Lower lobe of right lung (tissue), 2 donors: Measurements from ENCODE around the gene SCP2. TPM values are rescaled to one million over a fixed set of nuclear protein-coding genes. Genes with fewer than 3 reads are reported as not detected.

Experiments used
- ATAC-seq, 2 donors: fragments of 200-7000 bp; cut with Tn5 transposase; one replicate each; pipeline ENCODE4 v1.9.1; 2020 to 2022; ENCODE audit warnings: mild to moderate bottlenecking in 2 of 2, moderate library complexity in 2 of 2
- DNase-seq: peaks from one replicate; pipeline ENCODE4 v3.0.0-alpha.2; 2020
- H3K27ac ChIP-seq: fragments of 200-600 bp; one replicate; pipeline ENCODE4 v1.8.0; 2022
- H3K27me3 ChIP-seq: fragments of 200-600 bp; one replicate; pipeline ENCODE4 v1.8.0; 2022; ENCODE audit warnings: low read depth
- H3K36me3 ChIP-seq: fragments of 200-600 bp; one replicate; pipeline ENCODE4 v1.8.0; 2022; ENCODE audit warnings: mild to moderate bottlenecking
- H3K4me1 ChIP-seq: fragments of 200-600 bp; one replicate; pipeline ENCODE4 v1.8.0; 2022
- H3K4me3 ChIP-seq: fragments of 200-600 bp; one replicate; pipeline ENCODE4 v1.8.0; 2022; ENCODE audit warnings: mild to moderate bottlenecking
- H3K9me3 ChIP-seq: fragments of 200-600 bp; one replicate; pipeline ENCODE4 v1.8.0; 2022
- CTCF ChIP-seq: fragments of 200-600 bp; IDR thresholded peaks from one replicate; pipeline ENCODE4 v1.8.0; 2022; ENCODE audit warnings: antibody characterized with exemption, mild to moderate bottlenecking
- intact Hi-C: fragments of 100-400 bp; cut with DNase I; formaldehyde crosslinking; loops from one replicate; pipeline ENCODE4 v1.11.0; 2022
- total RNA-seq: library from RNA; stranded (reverse); fragmentation: NEBNext Ultra II Directional; extraction: Animal tissue kit (Norgen Biotek cat#: 25700); gene quantifications from one replicate; pipeline ENCODE4 v1.2.1, GENCODE V29; 2021
- donor health status: DM: no; HTN: yes; CAD: no; lungs with severe emphysema.

SCP2 gene
- total RNA-seq, 1 donor from 2014 or later = 148 TPM

- Histone ChIP-seq H3K4me1 (no peaks in the 10 kb centered on the region), H3K27me3 (no peaks in the 10 kb centered on the region), H3K9me3 (no peaks in the 10 kb centered on the region), H3K27ac (no peak overlapping the region), H3K36me3 (peaks cover 5% of the 10 kb centered on the region), H3K4me3 (no peak overlapping the region)
- peak; percentile 21 for DNase-seq
- no peak for ATAC-seq
- TF ChIP-seq CTCF = no peak
- intact Hi-C loops = no loop called here
Observed at GRCh38 chr1:53068314-53069099, 141.4 kb downstream of the SCP2 start.

- Histone ChIP-seq H3K9me3 (no peaks in the 10 kb centered on the region), H3K4me1 (no peaks in the 10 kb centered on the region), H3K27me3 (no peaks in the 10 kb centered on the region), H3K4me3 (no peak overlapping the region), H3K27ac (no peak overlapping the region), H3K36me3 (peaks cover 5% of the 10 kb centered on the region)
- intact Hi-C loops = no loop called here
- ATAC-seq = no peak
- DNase-seq = peak; percentile 25
- TF ChIP-seq CTCF = no peak
Observed at GRCh38 chr1:53069265-53069662, 142.2 kb downstream of the SCP2 start.

GRCh38 chr1:53069663-53070327 is 142.7 kb downstream of the SCP2 start:
- Histone ChIP-seq H3K4me3 (no peak overlapping the region), H3K9me3 (no peaks in the 10 kb centered on the region), H3K27me3 (no peaks in the 10 kb centered on the region), H3K4me1 (no peaks in the 10 kb centered on the region), H3K27ac (no peak overlapping the region), H3K36me3 (peaks cover 5% of the 10 kb centered on the region)
- ATAC-seq (peak in 1 of 2 donors; percentile 17), DNase-seq (peak; percentile 36)
- no peak for TF ChIP-seq CTCF
- intact Hi-C loops = no loop called here

- Histone ChIP-seq H3K4me3 (no peak overlapping the region), H3K36me3 (peaks cover 5% of the 10 kb centered on the region), H3K27me3 (no peaks in the 10 kb centered on the region), H3K9me3 (no peaks in the 10 kb centered on the region), H3K4me1 (no peaks in the 10 kb centered on the region), H3K27ac (no peak overlapping the region)
- TF ChIP-seq CTCF = no peak
- peak; percentile 24 for DNase-seq
- ATAC-seq = no peak
- intact Hi-C loops = no loop called here
Observed at GRCh38 chr1:53070621-53071020, 143.5 kb downstream of the SCP2 start.

GRCh38 chr1:53071167-53071865 is 144.2 kb downstream of the SCP2 start:
- H3K27ac ChIP-seq = no peak overlapping the region
- H3K36me3 ChIP-seq = peaks cover 5% of the 10 kb centered on the region
- H3K9me3 ChIP-seq = no peaks in the 10 kb centered on the region
- intact Hi-C loops = no loop called here
- H3K27me3 ChIP-seq = no peaks in the 10 kb centered on the region
- no peak for TF ChIP-seq CTCF
- H3K4me3 ChIP-seq = no peak overlapping the region
- no peaks in the 10 kb centered on the region for H3K4me1 ChIP-seq
- no peak for ATAC-seq
- peak; percentile 43 for DNase-seq
